NB4 (cell line): ENCODE results near the gene SLC9A3.

ENCODE experiments used
- MYC ChIP-seq: IDR thresholded peaks from 2 replicates; pipeline ENCODE4 v1.6.1; 2011; ENCODE audit warnings: low read depth, low read length
- POLR2A ChIP-seq: IDR thresholded peaks from 2 replicates; pipeline ENCODE4 v1.6.1; 2011; ENCODE audit warnings: mild to moderate bottlenecking; ENCODE audit not compliant: insufficient read length; ENCODE audit errors: extremely low read depth
- TF ChIP-seq, protein P1 (sequence below): IDR thresholded peaks from one replicate; pipeline ENCODE4 v1.5.1; 2012; ENCODE audit warnings: low read depth, low read length

DNA sequence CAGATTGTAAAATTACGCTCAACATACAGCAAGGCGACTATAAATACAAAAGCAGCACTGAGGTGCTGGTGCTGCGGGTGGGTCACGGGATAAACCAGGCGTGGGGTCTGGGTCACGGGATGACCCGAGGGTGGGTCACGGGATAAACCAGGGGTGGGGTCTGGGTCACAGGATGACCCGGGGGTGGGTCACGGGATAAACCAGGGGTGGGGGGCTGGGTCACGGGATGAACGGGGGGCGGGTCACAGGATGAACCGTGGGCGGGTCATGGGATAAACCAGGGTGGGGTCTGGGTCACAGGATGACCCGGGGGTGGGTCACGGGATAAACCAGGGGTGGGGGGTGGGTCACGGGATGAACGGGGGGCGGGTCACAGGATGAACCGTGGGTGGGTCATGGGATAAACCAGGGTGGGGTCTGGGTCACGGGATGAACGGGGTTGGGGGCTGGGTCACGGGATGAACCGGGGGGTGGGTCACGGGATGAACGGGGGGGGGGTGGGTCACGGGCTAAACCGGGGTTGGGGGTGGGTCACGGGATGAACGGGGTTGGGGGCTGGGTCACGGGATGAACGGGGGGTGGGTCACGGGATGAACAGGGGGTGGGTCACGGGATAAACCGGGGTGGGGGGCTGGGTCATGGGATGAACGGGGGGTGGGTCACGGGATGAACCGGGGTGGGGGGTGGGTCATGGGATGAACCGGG is 30.2 kb upstream of the SLC9A3 start:
- TF ChIP-seq, protein P1, sequence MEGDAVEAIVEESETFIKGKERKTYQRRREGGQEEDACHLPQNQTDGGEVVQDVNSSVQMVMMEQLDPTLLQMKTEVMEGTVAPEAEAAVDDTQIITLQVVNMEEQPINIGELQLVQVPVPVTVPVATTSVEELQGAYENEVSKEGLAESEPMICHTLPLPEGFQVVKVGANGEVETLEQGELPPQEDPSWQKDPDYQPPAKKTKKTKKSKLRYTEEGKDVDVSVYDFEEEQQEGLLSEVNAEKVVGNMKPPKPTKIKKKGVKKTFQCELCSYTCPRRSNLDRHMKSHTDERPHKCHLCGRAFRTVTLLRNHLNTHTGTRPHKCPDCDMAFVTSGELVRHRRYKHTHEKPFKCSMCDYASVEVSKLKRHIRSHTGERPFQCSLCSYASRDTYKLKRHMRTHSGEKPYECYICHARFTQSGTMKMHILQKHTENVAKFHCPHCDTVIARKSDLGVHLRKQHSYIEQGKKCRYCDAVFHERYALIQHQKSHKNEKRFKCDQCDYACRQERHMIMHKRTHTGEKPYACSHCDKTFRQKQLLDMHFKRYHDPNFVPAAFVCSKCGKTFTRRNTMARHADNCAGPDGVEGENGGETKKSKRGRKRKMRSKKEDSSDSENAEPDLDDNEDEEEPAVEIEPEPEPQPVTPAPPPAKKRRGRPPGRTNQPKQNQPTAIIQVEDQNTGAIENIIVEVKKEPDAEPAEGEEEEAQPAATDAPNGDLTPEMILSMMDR, result no peak
- TF ChIP-seq MYC, result no peak
- TF ChIP-seq POLR2A, result no peak
